ENCODE measurements around the gene ACTR3C.

ACTR3C gene

DNA sequence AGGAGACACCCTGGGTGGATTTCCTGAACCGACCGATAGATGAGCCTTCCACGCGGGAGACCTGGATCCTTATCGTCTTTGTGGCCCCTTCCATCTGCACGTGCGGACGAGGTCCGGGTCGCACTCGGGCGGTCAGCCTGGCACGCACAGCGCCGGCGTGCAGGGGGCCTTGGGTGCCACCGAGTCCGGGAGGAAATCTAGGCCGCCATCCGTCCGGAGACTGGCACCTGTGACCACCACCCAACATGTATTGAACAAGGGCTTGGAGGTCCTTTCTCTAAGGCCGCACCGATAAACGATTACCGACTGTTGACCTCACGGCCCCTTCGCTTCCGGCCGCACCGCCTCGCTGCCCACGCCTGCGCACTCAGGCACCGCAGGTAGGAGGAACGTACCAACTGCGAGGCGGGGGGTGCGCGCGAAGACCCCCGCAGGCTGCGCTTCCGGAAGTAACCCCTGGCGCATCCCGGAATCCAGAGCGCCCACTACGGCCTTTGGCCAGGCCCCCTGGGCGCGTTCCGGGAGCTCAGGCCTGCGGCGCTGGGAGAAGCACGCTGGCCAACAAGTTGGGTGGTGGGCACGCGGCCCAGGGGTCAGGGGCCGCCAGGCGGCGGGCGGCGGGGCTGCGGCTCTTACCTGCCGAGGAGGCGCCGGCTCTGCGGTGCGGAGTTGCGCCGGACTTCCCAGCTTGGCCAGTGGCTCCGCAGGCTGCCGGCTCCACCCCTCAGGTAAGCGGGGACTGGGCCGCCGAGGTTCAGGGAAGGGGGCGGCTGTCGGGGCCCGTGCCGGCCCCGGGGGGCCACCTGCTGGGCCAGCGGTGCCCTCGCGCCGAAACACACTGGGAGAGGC, at the start of gene ACTR3C, which contains the start of gene LRRC61:
Gene ACTR3C, minus strand, starts transcription at position 713 of the 849 bp plus-strand sequence. CDS start 28,249 bp downstream, outside the sequence.
Gene LRRC61, plus strand, starts transcription at position 523 of the 849 bp plus-strand sequence. CDS start 13,507 bp downstream, outside the sequence.
- DNase-seq, result no peak

GRCh38 chr7:150372271-150373048, 49.1 kb upstream of the ACTR3C start:
- DNase-seq, result no peak

DNA sequence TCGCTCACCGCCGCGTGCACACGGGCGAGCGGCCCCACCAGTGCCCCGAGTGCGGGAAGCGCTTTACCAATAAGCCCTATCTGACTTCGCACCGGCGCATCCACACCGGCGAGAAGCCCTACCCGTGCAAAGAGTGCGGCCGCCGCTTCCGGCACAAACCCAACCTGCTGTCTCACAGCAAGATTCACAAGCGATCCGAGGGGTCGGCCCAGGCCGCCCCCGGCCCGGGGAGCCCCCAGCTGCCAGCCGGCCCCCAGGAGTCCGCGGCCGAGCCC, 48.6 kb upstream of the ACTR3C start:
- DNase-seq, result no peak

- DNase-seq, result no peak
These were observed 48.0 kb upstream of the ACTR3C start for GRCh38 chr7:150371131-150371995.

DNA sequence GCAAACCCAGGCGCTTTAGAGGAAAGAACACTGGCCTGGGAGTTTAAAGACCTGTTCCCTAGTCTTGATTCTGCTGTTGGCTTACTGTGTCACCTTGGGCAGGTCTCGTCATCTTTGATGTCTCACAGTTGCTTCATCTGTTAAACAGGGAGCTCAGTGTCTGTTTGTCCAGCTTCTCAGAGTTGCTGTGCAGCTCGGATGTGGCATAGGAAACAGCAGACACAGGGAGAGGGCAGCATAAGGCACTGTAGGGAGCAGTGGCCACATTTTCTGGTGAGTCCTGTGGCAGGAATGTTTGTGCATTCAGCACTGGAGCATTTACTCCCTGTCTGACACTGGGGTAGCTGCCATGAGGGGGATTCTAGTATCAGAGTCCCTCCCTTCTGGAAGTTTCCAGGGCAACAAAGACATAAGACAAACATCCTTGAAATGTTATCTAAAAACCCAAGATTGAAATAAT, 47.3 kb upstream of the ACTR3C start:
- DNase-seq, result no peak

DNA sequence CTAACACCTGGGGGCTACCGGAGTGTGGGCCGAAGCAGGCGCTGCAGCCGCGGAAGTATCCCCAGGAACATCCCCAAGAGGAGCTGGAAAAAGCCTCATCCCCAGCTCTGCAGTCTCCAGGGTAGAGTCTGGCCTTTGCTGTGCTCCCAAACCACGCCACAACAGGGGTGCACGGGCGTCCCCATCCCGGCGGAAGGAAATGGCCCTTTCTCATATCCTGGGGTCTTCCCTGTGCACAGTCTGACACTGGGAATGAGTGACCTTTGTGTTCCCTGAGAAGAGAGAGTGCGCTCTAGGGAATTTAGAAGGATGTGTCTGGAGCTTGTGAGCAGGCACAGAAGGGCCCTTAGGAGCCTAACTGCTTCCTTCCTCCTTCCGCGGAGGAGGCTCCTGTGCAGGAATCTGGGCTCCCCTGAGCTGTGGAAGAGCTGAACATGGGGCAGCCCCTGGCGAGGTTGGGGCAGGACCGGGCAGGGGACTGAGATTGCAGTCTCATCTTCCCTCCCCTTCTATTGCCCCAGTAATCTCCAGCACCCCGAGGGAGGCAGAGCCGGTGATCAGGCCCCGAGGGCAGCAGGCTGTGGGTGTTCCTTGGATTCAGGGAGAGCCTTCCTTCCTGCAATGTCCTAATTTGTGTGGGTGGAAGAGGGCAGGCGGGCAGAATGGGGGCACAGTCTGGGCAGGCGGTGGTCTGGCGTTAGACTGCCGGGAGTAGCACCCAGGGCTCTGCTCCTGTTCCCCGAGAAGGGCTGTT, 46.6 kb upstream of the ACTR3C start:
- no peak for DNase-seq

DNA sequence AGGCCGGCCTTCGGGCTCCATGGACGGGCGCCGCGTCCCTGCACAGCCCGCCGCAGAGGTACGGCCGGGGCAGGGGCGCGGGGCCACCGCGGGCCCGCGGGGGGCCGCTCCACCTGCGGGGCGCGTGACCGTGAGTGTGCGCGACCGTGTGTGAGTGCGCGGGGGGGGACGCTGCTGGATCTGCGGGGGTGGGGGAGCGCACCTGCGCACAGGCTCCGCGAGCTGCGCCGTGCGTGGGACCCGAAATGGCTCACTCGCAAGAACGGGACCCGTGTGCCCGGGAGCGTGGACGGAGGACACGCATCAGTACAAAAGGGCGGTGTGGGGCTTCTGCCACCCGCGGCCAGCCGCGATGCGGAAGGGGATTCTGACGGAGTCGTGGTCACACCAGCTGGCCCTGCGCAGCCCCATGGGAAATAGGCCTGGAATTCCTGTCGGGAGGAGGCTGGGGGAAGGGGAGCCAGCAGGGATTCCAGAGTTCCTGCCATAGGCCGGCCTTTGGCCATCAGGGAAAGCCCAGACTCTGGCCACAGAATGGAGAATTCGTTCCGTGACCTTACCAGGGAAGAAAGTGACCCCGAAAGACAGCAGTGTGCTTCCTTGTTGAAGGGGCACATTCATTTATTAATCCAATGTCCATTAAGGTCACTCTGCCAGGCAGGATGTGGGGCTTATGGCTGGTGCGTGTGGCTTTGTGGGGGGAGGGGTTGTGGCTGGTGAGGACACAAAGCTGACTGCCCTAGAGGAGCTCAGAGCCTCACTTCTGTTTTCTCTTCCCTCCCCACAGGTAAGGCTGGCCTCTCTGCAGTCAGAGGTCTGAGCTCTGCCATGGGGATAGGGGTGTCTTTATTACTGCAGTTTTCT, 45.8 kb upstream of the ACTR3C start:
- peak in 1 of 2 donors; percentile 51 for DNase-seq

DNA sequence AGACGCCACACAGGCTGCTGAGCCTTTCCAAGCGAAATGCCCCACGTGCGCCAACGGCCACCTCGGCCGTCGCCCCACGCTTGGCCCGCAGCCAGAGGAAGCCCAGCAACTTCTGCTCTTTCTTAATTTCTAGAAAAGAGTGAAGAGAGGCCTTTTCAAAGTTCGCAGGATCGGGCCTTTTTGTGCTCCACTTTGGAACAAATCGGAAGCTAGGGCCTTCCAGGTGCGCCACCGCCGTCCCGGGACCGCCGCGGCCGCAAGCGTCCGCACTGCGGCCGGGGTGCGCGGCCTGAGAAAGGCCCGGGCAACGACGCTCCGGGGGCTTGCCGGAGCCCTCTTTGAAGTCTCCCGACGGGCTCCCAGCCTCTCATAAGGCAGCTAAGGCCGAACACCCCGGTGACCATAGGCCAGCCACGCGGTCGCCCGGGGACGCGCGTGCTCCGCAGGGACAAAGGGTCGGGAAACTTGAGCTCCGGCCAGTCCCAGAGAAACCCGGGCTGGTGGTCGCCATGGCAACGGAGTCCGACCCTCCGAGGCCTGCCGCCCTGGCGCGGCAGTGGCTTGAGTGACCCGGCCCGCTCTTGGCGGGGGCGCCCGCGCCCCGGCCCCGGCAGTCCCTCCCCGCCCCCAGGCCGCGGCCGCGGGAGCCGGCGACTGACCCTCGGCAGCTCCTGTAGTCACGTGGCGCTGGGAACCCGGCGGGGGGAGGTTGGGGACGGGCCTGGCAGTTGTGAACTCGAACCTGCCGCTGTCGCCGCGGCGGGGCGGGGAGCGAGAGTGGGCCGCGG, 44.9 kb upstream of the ACTR3C start, which contains the start of gene REPIN1:
Gene REPIN1, plus strand, starts transcription at position 727 of the 788 bp plus-strand sequence. CDS start 890 bp downstream, outside the sequence.
- DNase-seq, result peak; percentile 78 to 87

- DNase-seq, result peak in 1 of 2 donors; percentile 47
These were observed 44.3 kb upstream of the ACTR3C start for GRCh38 chr7:150367677-150368095.

GRCh38 chr7:150365673-150366398, 42.5 kb upstream of the ACTR3C start:
- no peak for DNase-seq

DNA sequence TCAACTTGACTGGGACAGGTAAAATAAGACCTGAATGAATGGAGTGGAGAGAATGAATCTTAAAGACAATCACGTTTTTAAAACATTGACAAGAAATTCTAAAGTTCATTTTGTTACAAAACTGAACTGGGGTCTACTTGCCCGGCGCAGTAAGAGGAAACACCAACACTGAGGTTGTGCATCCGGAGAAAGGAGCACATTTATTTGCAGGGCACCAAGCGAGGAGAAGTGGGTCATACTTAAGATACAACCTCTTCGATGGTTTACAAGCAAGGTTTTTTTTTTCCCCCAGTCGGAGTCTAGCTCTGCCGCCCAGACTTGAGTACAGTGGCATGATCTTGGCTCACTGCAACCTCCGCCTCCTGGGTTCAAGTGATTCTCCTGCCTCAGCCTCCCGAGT, 41.8 kb upstream of the ACTR3C start:
- no peak for DNase-seq

DNA sequence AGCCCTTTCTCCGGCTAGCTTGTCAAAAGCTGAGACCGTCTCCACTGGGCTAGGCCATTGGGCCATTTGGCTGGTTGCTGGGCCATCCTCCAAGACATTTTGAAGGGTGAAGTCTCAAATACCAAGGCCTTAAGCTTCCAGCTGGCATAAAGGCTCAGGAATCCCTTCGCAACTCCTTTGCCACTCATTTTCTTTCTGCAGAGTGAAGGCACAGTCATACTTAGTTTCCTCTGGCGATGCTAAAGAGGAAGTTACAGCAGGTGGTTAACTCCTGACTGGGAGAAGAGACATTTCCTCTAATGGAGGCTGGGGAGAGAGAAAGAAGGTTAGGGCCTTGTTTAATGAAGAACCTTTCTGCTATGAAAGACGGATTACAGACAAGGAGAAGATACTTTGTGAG, 40.5 kb upstream of the ACTR3C start:
- no peak for DNase-seq

DNA sequence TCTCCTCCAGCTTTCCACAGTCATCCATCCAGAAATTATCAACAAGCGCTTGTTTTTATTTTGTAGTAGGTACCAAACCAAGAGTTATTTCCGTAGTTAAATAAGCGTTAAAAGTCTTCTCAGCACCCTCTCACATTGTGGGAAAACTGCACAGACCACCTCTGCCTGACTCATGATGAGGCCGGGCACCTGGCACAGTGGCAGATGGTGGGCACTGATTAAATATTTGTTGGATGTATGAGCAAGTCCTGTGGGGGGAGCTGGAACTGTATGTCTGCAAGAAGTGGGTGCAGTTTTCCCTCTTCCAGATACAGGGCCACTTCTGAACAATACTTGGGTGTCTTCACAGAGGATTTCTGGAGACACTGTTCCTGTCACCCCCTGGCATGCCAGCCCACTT, 40.0 kb upstream of the ACTR3C start:
- no peak for DNase-seq

- DNase-seq, result no peak
These were observed 38.7 kb upstream of the ACTR3C start for GRCh38 chr7:150361807-150362621.

- DNase-seq, result no peak
These were observed 38.1 kb upstream of the ACTR3C start for GRCh38 chr7:150361402-150361801.

DNA sequence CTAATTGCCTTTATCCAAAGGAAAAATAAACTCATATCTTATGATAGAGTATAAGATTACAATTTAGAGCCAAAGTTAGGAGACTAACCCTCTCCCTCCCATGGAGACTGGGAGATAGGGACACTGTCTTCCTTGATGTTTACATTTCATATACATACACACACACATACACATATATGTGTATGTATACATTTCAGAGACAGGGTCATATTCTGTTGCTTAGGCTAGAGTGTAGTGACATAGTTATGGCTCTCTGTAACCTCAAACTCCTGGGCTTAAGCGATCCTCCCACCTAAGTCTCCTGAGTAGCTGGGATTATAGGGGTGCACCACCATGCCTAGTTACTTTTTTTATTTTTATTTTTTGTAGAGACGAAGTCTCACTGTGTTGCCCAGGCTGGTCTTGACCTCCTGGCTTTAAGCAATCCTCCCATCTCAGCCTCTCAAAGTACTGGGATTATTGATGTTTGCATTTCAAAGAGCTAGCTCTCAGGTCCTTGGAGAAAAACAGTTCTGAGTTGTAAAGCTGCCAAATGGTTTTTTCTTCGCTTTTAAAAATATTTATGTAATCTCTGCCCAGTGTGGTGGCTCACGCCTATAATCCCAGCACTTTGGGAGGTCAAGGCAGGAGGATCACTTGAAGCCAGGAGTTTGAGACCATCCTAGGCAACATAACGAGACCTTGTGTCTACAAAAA, 37.2 kb upstream of the ACTR3C start:
- DNase-seq, result no peak

GRCh38 chr7:150359622-150360362, 36.4 kb upstream of the ACTR3C start:
- no peak for DNase-seq
